Erythroblast (primary cell): Measurements from ENCODE around the gene NKD1.

Experiments used
- GATA1 ChIP-seq: IDR thresholded peaks from 2 replicates; pipeline ENCODE4 v1.6.1; 2011; ENCODE audit warnings: low read depth, mild to moderate bottlenecking, control low read depth, low read length, moderate library complexity
- POLR2A ChIP-seq: IDR thresholded peaks from 2 replicates; pipeline ENCODE4 v1.6.1; 2011; ENCODE audit warnings: mild to moderate bottlenecking, low read length

GRCh38 chr16:50678531-50678930 is 130.3 kb downstream of the NKD1 start:
- TF ChIP-seq POLR2A (no peak), GATA1 (no peak)
